ENCODE results near the gene METTL24.
A peak's percentile ranks its signal among the peaks of the same experiment; 100 is the strongest.

Gene METTL24

DNA sequence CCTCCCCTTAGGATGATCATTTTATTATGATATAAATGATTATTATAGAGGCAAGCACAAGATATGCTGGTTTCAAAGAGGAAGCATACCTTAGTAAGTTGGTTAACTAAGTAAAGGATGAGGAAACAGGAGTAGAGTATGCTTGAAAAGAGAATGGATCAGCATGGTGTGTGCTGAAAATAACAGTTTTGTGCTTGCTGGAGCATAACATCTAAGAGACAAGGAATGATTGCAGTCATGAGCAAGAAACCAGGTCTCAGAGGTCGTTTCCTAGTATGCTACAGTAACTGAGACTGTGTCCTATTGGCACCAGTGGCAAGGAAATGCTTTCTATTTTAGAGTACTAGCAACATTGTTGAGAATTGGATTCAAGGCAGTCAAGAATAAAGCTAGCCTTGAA is 143.8 kb downstream of the METTL24 start:
- DNase-seq (ENCODE audit: insufficient read length, low spot score) (no peak), FAIRE-seq (peak; percentile 23)

- DNase-seq (ENCODE audit: insufficient read length, low spot score) (no peak), FAIRE-seq (no peak)
Measured at GRCh38 chr6:110211753-110212152, 146.4 kb downstream of the METTL24 start.

DNA sequence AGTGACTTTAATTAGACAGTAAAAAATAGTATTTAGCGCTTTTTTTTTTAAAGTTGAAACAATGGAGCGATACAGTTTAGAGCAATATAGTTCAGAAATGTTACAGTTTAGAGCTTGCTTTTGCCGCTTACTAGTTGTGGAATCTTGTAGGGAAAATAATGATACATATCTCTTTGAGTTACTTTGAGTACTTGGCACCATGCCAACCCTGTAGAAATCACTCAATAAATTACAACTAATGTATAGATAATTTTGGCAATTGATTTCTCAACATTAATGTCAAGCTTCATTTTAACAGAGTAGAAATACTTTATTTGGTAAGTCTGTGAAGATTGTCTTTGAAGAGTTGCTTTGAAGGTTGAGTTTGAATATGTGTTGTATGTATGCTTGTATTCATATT is 150.5 kb downstream of the METTL24 start:
- FAIRE-seq (no peak), DNase-seq (ENCODE audit: insufficient read length, low spot score) (no peak)

DNA sequence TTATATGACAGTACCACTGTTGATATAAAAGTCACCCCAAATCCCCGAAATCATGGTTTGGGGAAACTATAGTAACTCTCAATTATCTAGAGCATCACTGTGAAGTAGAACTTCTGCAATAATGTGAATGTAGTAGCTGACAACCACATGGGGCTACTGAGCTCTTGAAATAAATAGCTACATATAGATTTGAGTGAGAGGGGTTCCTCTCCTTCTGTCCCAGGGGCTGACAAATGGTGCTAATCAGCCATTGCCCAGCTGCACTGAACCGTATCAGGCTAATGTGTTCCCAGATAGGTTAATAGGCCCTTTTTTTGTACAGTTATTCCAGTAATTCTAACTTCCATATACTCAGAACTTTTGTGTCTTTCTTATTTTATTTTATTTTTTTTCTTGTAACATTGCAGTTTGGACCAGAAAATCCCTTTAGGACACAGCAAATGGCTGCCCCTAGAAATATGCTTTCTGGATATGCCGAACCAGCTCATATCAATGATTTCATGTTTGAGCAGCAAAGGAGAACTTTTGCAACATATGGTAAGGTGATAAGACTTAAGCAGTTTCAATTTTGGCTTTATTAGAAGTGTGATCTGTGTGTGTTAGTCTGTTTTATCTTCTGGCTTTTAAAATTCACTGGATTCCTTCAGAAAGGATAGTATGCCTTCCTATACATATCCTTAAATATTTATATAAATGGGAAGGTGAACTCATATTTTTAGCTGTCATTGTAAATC is 156.8 kb downstream of the METTL24 start:
- DNase-seq (ENCODE audit: insufficient read length, low spot score) (no peak), FAIRE-seq (no peak)

DNA sequence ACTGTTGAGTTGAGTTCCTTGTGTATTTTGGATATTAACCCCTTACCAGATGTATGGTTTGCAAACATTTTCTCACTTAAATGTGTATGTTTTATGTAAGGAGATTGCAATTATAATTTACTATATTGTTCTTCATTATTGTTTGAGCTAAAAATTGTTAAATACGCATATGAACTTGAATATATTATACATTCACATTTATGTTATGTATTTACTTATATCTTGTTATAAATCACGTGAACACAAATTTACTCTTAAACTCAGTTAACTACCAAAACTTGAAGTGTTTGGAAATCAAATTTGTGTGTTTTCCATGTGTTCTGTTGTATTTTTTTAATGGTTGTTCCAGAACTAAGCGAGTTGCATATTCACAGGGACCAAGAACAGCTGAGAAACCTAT is 159.6 kb downstream of the METTL24 start:
- DNase-seq (ENCODE audit: insufficient read length, low spot score) (no peak), FAIRE-seq (no peak)

GRCh38 chr6:110196874-110197273 is 161.3 kb downstream of the METTL24 start:
- FAIRE-seq, result no peak
- DNase-seq (ENCODE audit: insufficient read length, low spot score), result no peak

GRCh38 chr6:110195639-110196038 is 162.5 kb downstream of the METTL24 start:
- DNase-seq (ENCODE audit: insufficient read length, low spot score) (no peak), FAIRE-seq (no peak)

Data from GM19239 (cell line).